Measurements from ENCODE around the gene MAP1B. TPM values are rescaled to one million over a fixed set of nuclear protein-coding genes. Genes with fewer than 3 reads are reported as not detected.

Gene MAP1B
- total RNA-seq, 1 donor from 2014 or later = 58.6 TPM

- Mint-ChIP-seq H3K4me1 (ENCODE audit: low read depth) (no peaks in the 10 kb centered on the region), H3K27ac (no peak overlapping the region), H3K9me3 (ENCODE audit: low read depth) (no peaks in the 10 kb centered on the region), H3K36me3 (ENCODE audit: insufficient read depth) (peaks cover 5% of the 10 kb centered on the region), H3K27me3 (no peaks in the 10 kb centered on the region), H3K4me3 (ENCODE audit: low read depth) (no peak overlapping the region)
- TF ChIP-seq, protein P1, sequence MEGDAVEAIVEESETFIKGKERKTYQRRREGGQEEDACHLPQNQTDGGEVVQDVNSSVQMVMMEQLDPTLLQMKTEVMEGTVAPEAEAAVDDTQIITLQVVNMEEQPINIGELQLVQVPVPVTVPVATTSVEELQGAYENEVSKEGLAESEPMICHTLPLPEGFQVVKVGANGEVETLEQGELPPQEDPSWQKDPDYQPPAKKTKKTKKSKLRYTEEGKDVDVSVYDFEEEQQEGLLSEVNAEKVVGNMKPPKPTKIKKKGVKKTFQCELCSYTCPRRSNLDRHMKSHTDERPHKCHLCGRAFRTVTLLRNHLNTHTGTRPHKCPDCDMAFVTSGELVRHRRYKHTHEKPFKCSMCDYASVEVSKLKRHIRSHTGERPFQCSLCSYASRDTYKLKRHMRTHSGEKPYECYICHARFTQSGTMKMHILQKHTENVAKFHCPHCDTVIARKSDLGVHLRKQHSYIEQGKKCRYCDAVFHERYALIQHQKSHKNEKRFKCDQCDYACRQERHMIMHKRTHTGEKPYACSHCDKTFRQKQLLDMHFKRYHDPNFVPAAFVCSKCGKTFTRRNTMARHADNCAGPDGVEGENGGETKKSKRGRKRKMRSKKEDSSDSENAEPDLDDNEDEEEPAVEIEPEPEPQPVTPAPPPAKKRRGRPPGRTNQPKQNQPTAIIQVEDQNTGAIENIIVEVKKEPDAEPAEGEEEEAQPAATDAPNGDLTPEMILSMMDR (IDR thresholded peaks at IDR 0.05; ENCODE audit: unreplicated experiment) = no peak
- DNase-seq (ENCODE audit: low spot score, unreplicated experiment) = no peak
Observed at GRCh38 chr5:72210888-72211678, 103.8 kb downstream of the MAP1B start.

DNA sequence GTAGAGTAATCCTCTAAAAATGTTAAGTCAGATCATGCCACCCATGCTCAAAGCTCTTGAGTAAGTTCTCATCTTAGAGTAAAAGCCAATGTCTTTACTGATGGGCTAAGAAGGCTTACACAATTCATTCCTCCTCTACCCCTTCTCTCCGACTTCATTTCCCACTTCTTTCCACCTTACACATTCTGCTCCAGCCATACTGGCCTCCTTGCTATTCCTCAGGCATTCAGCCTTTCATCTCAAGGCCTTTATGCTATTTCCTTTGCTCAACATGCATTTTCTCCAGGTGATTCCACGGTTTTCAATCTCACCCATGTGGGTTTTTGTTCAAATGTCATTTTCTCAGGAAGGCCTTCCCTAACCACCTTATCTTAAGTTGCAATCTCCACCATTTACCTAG, 104.9 kb downstream of the MAP1B start:
- TF ChIP-seq, protein P1 (IDR thresholded peaks at IDR 0.05; ENCODE audit: unreplicated experiment) = no peak
- no peaks in the 10 kb centered on the region for H3K36me3 Mint-ChIP-seq (ENCODE audit: insufficient read depth)
- no peaks in the 10 kb centered on the region for H3K9me3 Mint-ChIP-seq (ENCODE audit: low read depth)
- H3K27me3 Mint-ChIP-seq = no peaks in the 10 kb centered on the region
- no peak for DNase-seq (ENCODE audit: low spot score, unreplicated experiment)
- H3K4me3 Mint-ChIP-seq (ENCODE audit: low read depth) = no peak overlapping the region
- no peaks in the 10 kb centered on the region for H3K4me1 Mint-ChIP-seq (ENCODE audit: low read depth)
- no peak overlapping the region for H3K27ac Mint-ChIP-seq

DNA sequence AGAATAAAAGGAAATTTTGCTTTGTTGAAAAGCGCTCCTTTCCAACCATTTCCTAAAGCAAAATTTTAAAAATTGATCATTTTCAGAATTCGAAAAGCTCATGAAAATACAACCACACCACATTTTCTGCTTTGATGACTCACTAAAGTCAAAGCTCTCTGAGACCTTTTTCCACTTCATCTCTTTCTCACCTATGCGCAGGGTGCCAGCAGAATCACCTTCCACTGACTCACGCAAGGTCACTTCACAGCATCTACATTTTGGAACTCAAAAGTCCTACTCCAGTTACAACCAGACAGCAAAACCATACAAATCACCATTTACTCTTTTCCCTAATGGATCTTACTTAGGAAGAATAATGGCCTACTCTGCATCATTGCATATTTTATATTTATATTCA, 106.2 kb downstream of the MAP1B start:
- Mint-ChIP-seq H3K36me3 (ENCODE audit: insufficient read depth) (peaks cover 7% of the 10 kb centered on the region), H3K27ac (no peak overlapping the region), H3K4me3 (ENCODE audit: low read depth) (no peak overlapping the region), H3K4me1 (ENCODE audit: low read depth) (no peaks in the 10 kb centered on the region), H3K27me3 (no peaks in the 10 kb centered on the region), H3K9me3 (ENCODE audit: low read depth) (no peaks in the 10 kb centered on the region)
- no peak for DNase-seq (ENCODE audit: low spot score, unreplicated experiment)
- TF ChIP-seq, protein P1 (IDR thresholded peaks at IDR 0.05; ENCODE audit: unreplicated experiment) = no peak

DNA sequence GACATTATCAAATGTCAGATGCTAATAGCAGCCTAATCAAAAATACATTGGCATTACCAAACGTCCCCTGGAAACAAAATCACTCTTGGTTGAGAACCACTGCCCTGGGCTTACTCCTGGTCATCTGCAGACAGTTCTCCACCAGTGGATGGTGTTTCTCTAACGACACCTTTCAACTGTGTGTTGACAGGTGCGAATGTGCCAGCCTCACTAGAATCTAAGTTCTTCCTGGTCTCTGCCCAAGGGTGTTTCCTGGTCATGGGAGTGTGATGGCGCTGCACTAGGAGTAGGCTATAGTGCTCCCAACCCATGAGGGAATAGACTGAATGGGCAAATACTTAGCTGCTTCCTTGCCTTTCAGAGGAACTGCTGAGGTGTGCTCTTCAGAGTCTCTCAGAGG, 106.9 kb downstream of the MAP1B start:
- H3K27ac Mint-ChIP-seq = no peak overlapping the region
- no peak overlapping the region for H3K4me3 Mint-ChIP-seq (ENCODE audit: low read depth)
- H3K9me3 Mint-ChIP-seq (ENCODE audit: low read depth) = no peaks in the 10 kb centered on the region
- no peaks in the 10 kb centered on the region for H3K4me1 Mint-ChIP-seq (ENCODE audit: low read depth)
- H3K27me3 Mint-ChIP-seq = no peaks in the 10 kb centered on the region
- peaks cover 12% of the 10 kb centered on the region for H3K36me3 Mint-ChIP-seq (ENCODE audit: insufficient read depth)
- DNase-seq (ENCODE audit: low spot score, unreplicated experiment) = no peak
- TF ChIP-seq, protein P1 (IDR thresholded peaks at IDR 0.05; ENCODE audit: unreplicated experiment) = no peak

GRCh38 chr5:72216756-72217155, 109.5 kb downstream of the MAP1B start:
- Mint-ChIP-seq H3K4me1 (ENCODE audit: low read depth) (no peaks in the 10 kb centered on the region), H3K36me3 (ENCODE audit: insufficient read depth) (peaks cover 26% of the 10 kb centered on the region), H3K27me3 (no peaks in the 10 kb centered on the region), H3K27ac (no peak overlapping the region), H3K9me3 (ENCODE audit: low read depth) (no peaks in the 10 kb centered on the region), H3K4me3 (ENCODE audit: low read depth) (no peak overlapping the region)
- no peak for DNase-seq (ENCODE audit: low spot score, unreplicated experiment)
- TF ChIP-seq, protein P1 (IDR thresholded peaks at IDR 0.05; ENCODE audit: unreplicated experiment) = no peak

All from progenitor cell of endocrine pancreas (in vitro differentiated cells).